B cell (primary cell): ENCODE results near the gene KIAA0232. TPM values are rescaled to one million over a fixed set of nuclear protein-coding genes. Genes with fewer than 3 reads are reported as not detected.

Source experiments
- ATAC-seq: fragments of 200-7000 bp; cut with Tn5 transposase; one replicate; pipeline ENCODE4 v1.10.0; 2021; ENCODE audit warnings: low read depth, mild to moderate bottlenecking, moderate number of reproducible peaks, moderate library complexity
- CTCF ChIA-PET: fragments of 350-600 bp; sonication (Branson Sonifier 250); formaldehyde crosslinking; loops from one replicate; lab custom pipeline; 2021; ENCODE audit warnings: antibody characterized with exemption, inconsistent platforms; lab: Charles Lee
- POLR2A ChIA-PET: fragments of 350-600 bp; sonication (Branson Sonifier 250); formaldehyde crosslinking; loops from one replicate; lab custom pipeline; 2021; ENCODE audit warnings: antibody characterized with exemption; lab: Charles Lee
- DNase-seq: peaks from one replicate; pipeline ENCODE4 v3.0.0; 2013
- H2AFZ ChIP-seq: 2 replicates; pipeline ENCODE4 v1.6.1; 2012; ENCODE audit warnings: mild to moderate bottlenecking, low read depth, low read length; ENCODE audit not compliant: insufficient read depth, poor library complexity, severe bottlenecking
- H3K27ac ChIP-seq, 2 donors: 1 replicate in 1 of 2; 2 replicates in 1 of 2; pipeline ENCODE4 v1.5.1; 2012 to 2013; ENCODE audit warnings: low read length in 2 of 2, mild to moderate bottlenecking in 2 of 2, moderate library complexity in 1 of 2
- H3K27me3 ChIP-seq, 4 experiments: fragments of 200-600 bp in 1 of 4; sonication (generic) in 1 of 4; replicated peaks in 1 of 4; 1 replicate in 2 of 4; 2 replicates in 2 of 4; pipeline versions ENCODE4 v1.6.1 to v1.7.0; 2013 to 2016; ENCODE audit warnings: low read length in 3 of 4, mild to moderate bottlenecking in 2 of 4, mixed read lengths in 1 of 4, moderate library complexity in 1 of 4; ENCODE audit not compliant: insufficient read depth in 4 of 4, control insufficient read depth in 3 of 4; ENCODE audit errors: control extremely low read depth in 1 of 4
- H3K36me3 ChIP-seq, 2 experiments: replicated peaks in 1 of 2; 1 replicate in 1 of 2; 2 replicates in 1 of 2; pipeline versions ENCODE4 v1.6.1 to v1.7.1; 2013; ENCODE audit warnings: low read length in 1 of 2; ENCODE audit not compliant: insufficient read depth in 2 of 2, control insufficient read depth in 1 of 2; ENCODE audit errors: control extremely low read depth in 1 of 2, extremely low read depth in 1 of 2
- H3K4me1 ChIP-seq, 2 donors: fragments of 200-600 bp in 1 of 2; sonication (generic) in 1 of 2; 1 replicate in 1 of 2; 2 replicates in 1 of 2; pipeline versions ENCODE4 v1.5.1 to v1.6.1; 2013 to 2017; ENCODE audit warnings: low read length in 2 of 2; ENCODE audit not compliant: control insufficient read depth in 2 of 2, insufficient read depth in 2 of 2
- H3K4me2 ChIP-seq: replicated peaks from 2 replicates; pipeline ENCODE3; 2012; ENCODE audit warnings: mild to moderate bottlenecking, low read depth, low read length; ENCODE audit not compliant: poor library complexity, severe bottlenecking
- H3K4me3 ChIP-seq, 5 experiments: fragments of 200-600 bp in 1 of 5; sonication (generic) in 1 of 5; 1 replicate in 3 of 5; 2 replicates in 2 of 5; pipeline versions ENCODE4 v1.5.1 to v1.7.0; 2011 to 2016; ENCODE audit warnings: low read length in 4 of 5, mild to moderate bottlenecking in 4 of 5, low read depth in 2 of 5, control low read depth in 1 of 5, moderate library complexity in 1 of 5; ENCODE audit not compliant: insufficient read depth in 1 of 5; ENCODE audit errors: control extremely low read depth in 1 of 5, extremely low read depth in 1 of 5
- H3K79me2 ChIP-seq: fragments of 200-600 bp; sonication (generic); one replicate; pipeline ENCODE4 v1.6.0; 2016; ENCODE audit warnings: low read length; ENCODE audit not compliant: control insufficient read depth, insufficient read depth
- H3K9ac ChIP-seq: fragments of 200-600 bp; sonication (generic); 2 replicates; pipeline ENCODE4 v1.6.1; 2017; ENCODE audit warnings: mild to moderate bottlenecking, low read length, moderate library complexity
- H3K9me3 ChIP-seq, 3 donors: one replicate each; pipeline versions ENCODE4 v1.6.1 to v1.7.1; 2013; ENCODE audit warnings: low read length in 2 of 3; ENCODE audit not compliant: control insufficient read depth in 2 of 3, insufficient read depth in 1 of 3; ENCODE audit errors: control extremely low read depth in 1 of 3
- H4K20me1 ChIP-seq: 2 replicates; pipeline ENCODE4 v1.6.0; 2012; ENCODE audit warnings: mild to moderate bottlenecking, low read length; ENCODE audit not compliant: insufficient read depth, control insufficient read depth, poor library complexity, severe bottlenecking
- H3K27ac Mint-ChIP-seq: one replicate; pipeline ENCODE4 v1.8.0; 2021; ENCODE audit warnings: mixed read lengths
- H3K27me3 Mint-ChIP-seq: one replicate; pipeline ENCODE4 v1.8.0; 2021; ENCODE audit warnings: mixed read lengths
- H3K4me1 Mint-ChIP-seq: one replicate; pipeline ENCODE4 v1.8.0; 2021; ENCODE audit warnings: mixed read lengths
- H3K4me3 Mint-ChIP-seq: one replicate; pipeline ENCODE4 v1.8.0; 2021; ENCODE audit warnings: mixed read lengths
- H3K9me3 Mint-ChIP-seq: one replicate; pipeline ENCODE4 v1.8.0; 2022; ENCODE audit warnings: mixed read lengths; ENCODE audit not compliant: insufficient read depth
- EZH2 ChIP-seq: IDR thresholded peaks from 2 replicates; pipeline ENCODE4 v1.6.1; 2012; ENCODE audit warnings: borderline replicate concordance, low read depth, mild to moderate bottlenecking, moderate library complexity, low read length; ENCODE audit not compliant: insufficient read depth, poor library complexity, severe bottlenecking
- WGBS: methylation state at CpG from one replicate; pipeline ENCODE4 v1.1.5; 2013; ENCODE audit warnings: missing lambda C conversion rate; ENCODE audit not compliant: insufficient coverage; 5-methylcytosine and 5-hydroxymethylcytosine counted together
- intact Hi-C: fragments of 100-400 bp; cut with micrococcal nuclease; formaldehyde crosslinking; loops from one replicate; pipeline ENCODE4 v1.10.0; 2022
- polyA plus RNA-seq: library from polyadenylated mRNA; depleted of rRNA; stranded (reverse); fragments of >200 nt; gene quantifications from 2 replicates; pipeline ENCODE4 v1.2.3, GENCODE V29; 2012
- total RNA-seq, 2 donors: library from RNA; stranded (reverse); fragments of 120-200 nt in 1 of 2; gene quantifications; 1 replicate in 1 of 2; 2 replicates in 1 of 2; pipeline versions ENCODE4 v1.2.3 to v1.2.4, GENCODE V29; 2013 to 2022
- TF ChIP-seq, protein P1 (sequence below): fragments of 200-600 bp; IDR thresholded peaks from one replicate; pipeline ENCODE4 v1.8.0; 2022; ENCODE audit warnings: antibody characterized with exemption, mild to moderate bottlenecking

The KIAA0232 gene
- total and polyA plus RNA-seq, 2 donors (not counting 1 experiment from before 2014, with no cell fraction given), result 2.9 to 20.8 TPM

DNA sequence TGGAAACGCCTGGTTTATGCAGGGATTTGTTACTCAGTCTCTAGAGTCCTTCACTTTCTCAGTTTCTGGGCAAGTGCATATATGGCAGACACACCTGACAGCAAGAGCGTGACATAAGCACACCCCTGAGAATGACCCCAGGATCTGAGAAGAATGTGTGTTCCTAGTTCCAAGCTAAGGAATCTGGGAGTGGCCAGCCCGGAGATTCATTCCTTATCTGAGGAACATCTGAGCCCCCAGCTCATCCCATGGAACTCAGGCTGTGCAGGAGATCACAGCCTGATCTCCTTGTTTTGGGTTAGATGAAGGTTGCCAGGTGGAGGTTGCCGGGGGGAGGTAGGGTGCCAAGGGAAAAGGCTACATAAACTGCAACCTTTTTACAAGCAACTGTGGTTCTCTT lies 23.8 kb upstream of the KIAA0232 start:
- no peak for ATAC-seq
- intact Hi-C loops, result no loop called here
- Histone ChIP-seq H3K27ac (no peak overlapping the region), H4K20me1 (no peaks in the 10 kb centered on the region), H3K27me3 (peaks cover 0 to 4% (median 0%) of the 10 kb centered on the region in 4 experiments), H3K4me3 (no peak overlapping the region), H3K9me3 (no peaks in the 10 kb centered on the region), H3K4me2 (no peak overlapping the region), H2AFZ (no peak overlapping the region), H3K79me2 (no peaks in the 10 kb centered on the region), H3K9ac (no peak overlapping the region), H3K4me1 (no peaks in the 10 kb centered on the region), H3K36me3 (no peaks in the 10 kb centered on the region)
- TF ChIP-seq EZH2, result no peak
- TF ChIP-seq, protein P1, sequence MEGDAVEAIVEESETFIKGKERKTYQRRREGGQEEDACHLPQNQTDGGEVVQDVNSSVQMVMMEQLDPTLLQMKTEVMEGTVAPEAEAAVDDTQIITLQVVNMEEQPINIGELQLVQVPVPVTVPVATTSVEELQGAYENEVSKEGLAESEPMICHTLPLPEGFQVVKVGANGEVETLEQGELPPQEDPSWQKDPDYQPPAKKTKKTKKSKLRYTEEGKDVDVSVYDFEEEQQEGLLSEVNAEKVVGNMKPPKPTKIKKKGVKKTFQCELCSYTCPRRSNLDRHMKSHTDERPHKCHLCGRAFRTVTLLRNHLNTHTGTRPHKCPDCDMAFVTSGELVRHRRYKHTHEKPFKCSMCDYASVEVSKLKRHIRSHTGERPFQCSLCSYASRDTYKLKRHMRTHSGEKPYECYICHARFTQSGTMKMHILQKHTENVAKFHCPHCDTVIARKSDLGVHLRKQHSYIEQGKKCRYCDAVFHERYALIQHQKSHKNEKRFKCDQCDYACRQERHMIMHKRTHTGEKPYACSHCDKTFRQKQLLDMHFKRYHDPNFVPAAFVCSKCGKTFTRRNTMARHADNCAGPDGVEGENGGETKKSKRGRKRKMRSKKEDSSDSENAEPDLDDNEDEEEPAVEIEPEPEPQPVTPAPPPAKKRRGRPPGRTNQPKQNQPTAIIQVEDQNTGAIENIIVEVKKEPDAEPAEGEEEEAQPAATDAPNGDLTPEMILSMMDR, result no peak
- 96% methylated on average over 2 of the region's 4 CpGs for WGBS
- no peak overlapping the region for H3K4me3 Mint-ChIP-seq
- no peaks in the 10 kb centered on the region for H3K4me1 Mint-ChIP-seq
- DNase-seq, result no peak
- H3K9me3 Mint-ChIP-seq, result no peaks in the 10 kb centered on the region
- no peak overlapping the region for H3K27ac Mint-ChIP-seq
- peaks cover 22% of the 10 kb centered on the region for H3K27me3 Mint-ChIP-seq
- CTCF ChIA-PET, result no interaction called here
- POLR2A ChIA-PET, result no interaction called here

DNA sequence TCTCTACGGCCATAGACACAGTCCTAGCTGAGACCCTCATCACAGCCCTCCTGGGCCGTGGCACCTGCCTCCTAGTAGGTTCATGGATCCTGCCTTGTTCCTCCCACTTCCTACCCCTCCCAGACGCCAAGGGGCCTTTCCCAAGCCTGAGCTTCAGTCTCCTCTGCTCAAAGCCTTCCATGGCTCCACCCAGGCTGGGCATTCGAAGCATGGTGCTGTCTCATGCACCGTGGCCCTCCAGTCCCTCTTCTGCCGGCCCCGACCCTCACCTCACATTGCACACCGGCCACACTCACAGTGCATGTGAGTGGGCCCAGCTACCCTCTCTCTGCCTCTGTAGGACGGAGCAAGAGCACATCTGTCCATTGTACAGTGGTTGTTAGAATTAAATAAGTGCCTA lies 21.7 kb upstream of the KIAA0232 start:
- no peak for TF ChIP-seq EZH2
- TF ChIP-seq, protein P1, result no peak
- Histone ChIP-seq H3K9me3 (no peaks in the 10 kb centered on the region), H3K27ac (no peak overlapping the region), H3K9ac (no peak overlapping the region), H3K4me2 (no peak overlapping the region), H3K36me3 (no peaks in the 10 kb centered on the region), H3K4me1 (no peaks in the 10 kb centered on the region), H3K79me2 (no peaks in the 10 kb centered on the region), H2AFZ (no peak overlapping the region), H4K20me1 (no peaks in the 10 kb centered on the region), H3K4me3 (no peak overlapping the region), H3K27me3 (peaks cover 0 to 10% (median 2%) of the 10 kb centered on the region in 4 experiments)
- Mint-ChIP-seq H3K27me3 (peaks cover 34% of the 10 kb centered on the region), H3K9me3 (no peaks in the 10 kb centered on the region), H3K4me3 (no peak overlapping the region), H3K4me1 (no peaks in the 10 kb centered on the region), H3K27ac (no peak overlapping the region)
- DNase-seq, result no peak
- POLR2A ChIA-PET, result no interaction called here
- 90% methylated on average over 6 of the region's 9 CpGs for WGBS
- intact Hi-C loops, result no loop called here
- CTCF ChIA-PET, result no interaction called here
- no peak for ATAC-seq
